ENCODE data around the gene GINS3.
"Not testable (repeated sequence)": the region's sequence is repeated elsewhere in the genome, so short reads cannot be mapped to it uniquely, and the experiment has no call there.

The GINS3 gene

DNA sequence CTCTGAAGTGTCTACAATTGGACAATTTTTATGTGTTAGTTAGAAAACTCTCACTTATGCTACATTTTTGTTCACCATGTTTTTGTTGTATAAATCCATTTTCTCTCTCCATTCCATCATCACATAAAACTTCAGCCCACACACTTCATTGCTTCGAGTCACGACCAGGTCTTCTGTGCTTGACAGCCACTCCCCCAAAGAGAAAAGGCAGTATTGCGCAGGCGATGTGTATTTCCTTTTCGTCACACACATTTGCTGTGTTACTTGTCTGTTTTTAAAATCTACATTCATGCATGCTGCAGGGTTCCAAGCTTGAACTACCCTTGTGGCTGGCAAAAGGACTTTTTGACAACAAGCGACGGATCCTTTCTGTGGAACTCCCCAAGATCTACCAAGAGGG, 10.5 kb downstream of the GINS3 start:
- DNase-seq (ENCODE audit: low spot score): no peak
- CTCF ChIA-PET: no interaction called here
- TF ChIP-seq, protein P1, sequence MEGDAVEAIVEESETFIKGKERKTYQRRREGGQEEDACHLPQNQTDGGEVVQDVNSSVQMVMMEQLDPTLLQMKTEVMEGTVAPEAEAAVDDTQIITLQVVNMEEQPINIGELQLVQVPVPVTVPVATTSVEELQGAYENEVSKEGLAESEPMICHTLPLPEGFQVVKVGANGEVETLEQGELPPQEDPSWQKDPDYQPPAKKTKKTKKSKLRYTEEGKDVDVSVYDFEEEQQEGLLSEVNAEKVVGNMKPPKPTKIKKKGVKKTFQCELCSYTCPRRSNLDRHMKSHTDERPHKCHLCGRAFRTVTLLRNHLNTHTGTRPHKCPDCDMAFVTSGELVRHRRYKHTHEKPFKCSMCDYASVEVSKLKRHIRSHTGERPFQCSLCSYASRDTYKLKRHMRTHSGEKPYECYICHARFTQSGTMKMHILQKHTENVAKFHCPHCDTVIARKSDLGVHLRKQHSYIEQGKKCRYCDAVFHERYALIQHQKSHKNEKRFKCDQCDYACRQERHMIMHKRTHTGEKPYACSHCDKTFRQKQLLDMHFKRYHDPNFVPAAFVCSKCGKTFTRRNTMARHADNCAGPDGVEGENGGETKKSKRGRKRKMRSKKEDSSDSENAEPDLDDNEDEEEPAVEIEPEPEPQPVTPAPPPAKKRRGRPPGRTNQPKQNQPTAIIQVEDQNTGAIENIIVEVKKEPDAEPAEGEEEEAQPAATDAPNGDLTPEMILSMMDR (conservative IDR thresholded peaks at IDR 0.05; ENCODE audit: low read depth): no peak
- H3K27ac ChIP-seq: no peak overlapping the region
- POLR2A ChIA-PET (ENCODE audit: low non-redundant PET): no interaction called here

DNA sequence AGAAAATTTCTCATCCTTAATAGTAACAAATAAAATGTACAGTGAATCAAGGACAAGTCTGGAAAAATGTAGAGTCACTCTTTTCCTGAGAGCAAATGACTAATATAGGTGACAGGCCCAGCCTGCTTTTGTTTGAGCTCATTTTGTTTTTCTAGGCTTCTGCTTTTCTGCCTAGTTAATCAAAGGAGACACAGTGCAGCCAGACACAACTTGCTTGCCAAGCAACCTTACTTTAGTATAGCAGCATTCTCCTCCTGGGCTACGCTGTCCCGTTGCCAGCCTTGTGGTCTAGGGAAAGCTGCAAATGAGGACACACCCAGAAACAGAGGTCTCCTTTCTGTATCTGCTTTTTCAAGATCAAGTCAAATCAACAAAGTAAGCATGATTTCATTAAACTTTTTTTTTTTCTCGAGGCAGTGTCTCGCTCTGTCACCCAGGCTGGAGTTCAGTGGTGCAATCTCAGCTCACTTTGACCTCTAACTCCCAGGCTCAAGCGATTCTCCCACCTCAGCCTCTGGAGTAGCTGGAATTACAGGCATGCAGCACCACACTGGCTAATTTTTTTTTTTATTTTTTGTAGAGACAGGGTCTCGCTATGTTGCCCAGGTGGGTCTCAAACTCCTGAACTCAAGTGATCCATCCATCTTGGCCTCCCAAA, 17.2 kb downstream of the GINS3 start:
- TF ChIP-seq, protein P1 (conservative IDR thresholded peaks at IDR 0.05; ENCODE audit: low read depth): no peak
- ChIA-PET POLR2A (ENCODE audit: low non-redundant PET) (no interaction called here), CTCF (no interaction called here)
- DNase-seq (ENCODE audit: low spot score): peak; percentile 19
- peak overlapping the region; percentile 73 for H3K27ac ChIP-seq

DNA sequence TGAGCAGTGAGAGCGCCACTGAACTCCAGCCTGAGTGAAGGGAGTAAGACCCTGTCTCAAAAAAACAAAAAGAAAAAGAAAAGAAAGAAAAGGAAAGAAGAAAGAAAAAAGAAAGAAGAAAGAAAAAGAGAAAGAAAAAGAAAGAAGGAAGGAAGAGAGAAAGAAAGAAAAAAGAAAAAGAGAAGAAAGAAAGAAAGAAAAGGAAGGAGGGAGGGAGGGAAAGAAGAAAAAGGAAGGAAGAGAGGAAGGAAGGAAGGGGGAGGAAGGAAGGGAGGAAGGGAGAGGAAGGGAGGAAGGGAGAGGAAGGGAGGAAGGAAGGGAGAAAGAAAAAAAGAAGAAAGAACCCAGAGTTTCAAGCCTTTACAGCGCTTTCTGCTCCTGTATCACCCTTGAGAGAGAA, 19.1 kb downstream of the GINS3 start:
- ChIA-PET POLR2A (ENCODE audit: low non-redundant PET) (no interaction called here), CTCF (no interaction called here)
- TF ChIP-seq, protein P1 (conservative IDR thresholded peaks at IDR 0.05; ENCODE audit: low read depth): no peak
- DNase-seq (ENCODE audit: low spot score): no peak
- H3K27ac ChIP-seq: no peak overlapping the region

DNA sequence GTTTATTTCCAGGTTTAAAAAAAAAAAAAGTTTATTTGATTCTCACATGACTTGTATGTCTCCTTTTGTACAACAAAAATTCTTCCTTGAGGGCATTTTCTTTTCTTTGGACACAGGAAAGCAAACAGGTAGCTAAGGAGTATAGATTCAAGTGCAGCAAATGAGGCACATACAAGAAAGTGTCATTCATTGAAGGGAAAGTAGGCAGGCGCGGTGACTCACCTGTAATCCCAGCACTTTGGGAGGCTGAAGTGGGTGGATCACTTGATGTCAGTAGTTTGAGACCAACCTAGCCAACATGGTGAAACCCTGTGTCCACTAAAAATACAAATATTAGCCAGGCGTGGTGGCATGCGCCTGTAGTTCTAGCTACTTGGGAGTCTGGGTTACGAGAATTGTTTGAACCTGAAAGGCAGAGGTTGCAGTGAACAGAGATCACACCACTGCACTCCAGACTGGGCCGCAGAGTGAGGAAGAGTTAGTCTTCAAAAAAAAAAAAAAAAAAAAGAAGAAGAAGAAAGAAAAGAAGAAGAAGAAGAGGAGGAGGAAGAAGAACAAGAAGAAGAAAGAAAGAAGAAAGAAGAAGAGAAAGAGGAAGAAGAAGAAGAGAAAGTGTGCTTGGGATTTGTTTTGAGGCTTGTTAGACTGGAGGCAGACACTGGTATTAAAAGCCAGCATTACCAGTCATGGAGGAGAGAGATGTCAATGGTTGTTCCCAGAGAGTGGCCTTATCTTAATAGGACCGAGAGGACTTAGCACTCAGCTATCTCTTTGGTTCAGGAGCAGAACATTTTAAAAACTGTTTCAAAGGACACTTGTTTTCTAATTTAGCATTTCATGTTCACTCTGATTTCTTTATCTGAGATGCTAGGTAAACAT, 19.7 kb downstream of the GINS3 start:
- ChIA-PET CTCF (interaction anchor here (0.7 kb wide), 1 partner anchor 340 kb away, joined by 3 read pairs; no protein-coding TSS in a partner anchor), POLR2A (ENCODE audit: low non-redundant PET) (no interaction called here)
- no peak for DNase-seq (ENCODE audit: low spot score)
- H3K27ac ChIP-seq: no peak overlapping the region
- TF ChIP-seq, protein P1 (conservative IDR thresholded peaks at IDR 0.05; ENCODE audit: low read depth): no peak

DNA sequence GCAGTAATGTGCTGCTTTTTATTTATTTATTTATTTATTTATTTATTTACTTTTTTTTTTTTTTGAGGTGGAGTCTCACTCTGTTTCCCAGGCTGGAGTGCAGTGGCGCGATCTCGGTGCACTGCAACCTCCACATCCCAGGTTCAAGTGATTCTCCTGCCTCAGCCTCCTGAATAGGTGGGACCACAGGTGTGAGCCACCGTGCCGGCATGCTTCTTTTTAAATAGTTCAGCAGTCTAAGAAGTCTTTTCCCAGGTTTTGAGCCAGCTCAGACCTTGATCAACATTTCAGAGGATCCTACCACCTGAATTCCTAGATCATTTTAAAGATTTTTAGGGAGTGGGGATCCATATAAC, 20.3 kb downstream of the GINS3 start:
- H3K27ac ChIP-seq; POLR2A ChIA-PET (ENCODE audit: low non-redundant PET); DNase-seq (ENCODE audit: low spot score): not testable (repeated sequence)
- CTCF ChIA-PET: interaction anchor here (0.7 kb wide), 1 partner anchor 340 kb away, joined by 3 read pairs; no protein-coding TSS in a partner anchor

DNA sequence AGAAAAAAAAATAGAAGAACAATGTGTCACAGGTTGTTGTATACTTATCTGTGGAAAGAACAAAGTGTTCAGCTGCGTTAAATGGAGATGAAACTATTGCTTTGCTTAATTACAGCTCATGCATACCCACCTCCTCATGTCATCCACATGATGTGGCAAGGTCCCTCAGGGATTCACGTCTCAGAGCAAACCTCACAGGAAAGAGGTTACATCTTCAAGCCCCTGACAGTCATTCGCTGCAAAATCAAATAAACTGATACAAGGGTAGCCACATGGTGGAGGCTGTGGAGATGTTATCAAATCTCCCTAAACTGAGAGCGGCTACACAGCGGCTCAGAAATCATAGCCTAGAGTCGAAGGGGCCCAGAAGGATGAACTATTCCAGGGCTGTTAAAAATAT, 21.1 kb downstream of the GINS3 start:
- TF ChIP-seq, protein P1 (conservative IDR thresholded peaks at IDR 0.05; ENCODE audit: low read depth): no peak
- DNase-seq (ENCODE audit: low spot score): no peak
- POLR2A ChIA-PET (ENCODE audit: low non-redundant PET): no interaction called here
- no peak overlapping the region for H3K27ac ChIP-seq
- CTCF ChIA-PET: no interaction called here

DNA sequence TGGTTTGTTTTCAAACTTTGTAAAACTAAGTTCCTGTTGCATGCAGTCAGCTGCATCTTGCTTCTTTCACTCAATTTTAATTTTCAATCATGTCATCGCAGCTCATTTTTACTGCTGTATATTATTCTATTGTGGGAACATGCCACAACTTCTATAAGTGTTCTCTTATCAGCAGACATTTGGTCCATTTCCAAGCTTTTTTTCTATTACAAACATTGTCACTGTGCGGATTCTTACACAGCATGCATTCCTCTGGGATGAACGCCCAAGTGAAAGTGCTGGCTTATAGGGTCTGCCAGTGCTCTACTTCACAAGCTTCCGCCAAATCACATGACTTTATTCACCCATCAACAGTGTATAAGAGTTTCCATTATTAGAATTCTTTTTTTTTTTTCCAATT, 22.7 kb downstream of the GINS3 start:
- no peak for DNase-seq (ENCODE audit: low spot score)
- H3K27ac ChIP-seq: no peak overlapping the region
- ChIA-PET POLR2A (ENCODE audit: low non-redundant PET) (no interaction called here), CTCF (interaction anchor here (0.6 kb wide), 1 partner anchor 69 kb away, joined by 4 read pairs; no protein-coding TSS in a partner anchor)
- TF ChIP-seq, protein P1 (conservative IDR thresholded peaks at IDR 0.05; ENCODE audit: low read depth): no peak

DNA sequence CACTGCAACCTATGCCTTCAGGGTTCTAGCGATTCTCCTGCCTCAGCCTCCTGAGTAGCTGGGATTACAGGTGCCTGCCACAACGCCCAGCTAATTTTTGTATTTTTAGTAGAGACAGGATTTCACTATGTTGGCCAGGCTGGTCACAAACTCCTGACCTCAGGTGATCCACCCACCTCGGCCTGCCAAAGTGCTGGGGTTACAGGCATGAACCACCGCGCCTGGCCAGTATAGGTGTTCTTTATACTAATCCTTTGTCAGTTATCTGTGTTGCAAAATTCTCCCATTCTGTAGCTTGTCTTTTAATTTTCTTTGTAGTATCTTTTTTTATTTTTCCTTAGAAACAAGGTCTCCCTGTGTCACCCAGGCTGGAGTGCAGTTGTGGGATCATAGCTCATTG, 23.7 kb downstream of the GINS3 start:
- POLR2A ChIA-PET (ENCODE audit: low non-redundant PET); DNase-seq (ENCODE audit: low spot score); H3K27ac ChIP-seq: not testable (repeated sequence)
- CTCF ChIA-PET: interaction anchor here (0.9 kb wide), 1 partner anchor 72 kb away, joined by 8 read pairs; no protein-coding TSS in a partner anchor
